Lower lobe of right lung (tissue), 2 donors: ENCODE measurements around the gene PPP2R5C. TPM values are rescaled to one million over a fixed set of nuclear protein-coding genes. Genes with fewer than 3 reads are reported as not detected.
A peak's percentile ranks its signal among the peaks of the same experiment; 100 is the strongest.

Experiments
- ATAC-seq, 2 donors: fragments of 200-7000 bp; cut with Tn5 transposase; one replicate each; pipeline ENCODE4 v1.9.1; 2020 to 2022; ENCODE audit warnings: mild to moderate bottlenecking in 2 of 2, moderate library complexity in 2 of 2
- DNase-seq: peaks from one replicate; pipeline ENCODE4 v3.0.0-alpha.2; 2020
- H3K27ac ChIP-seq: fragments of 200-600 bp; one replicate; pipeline ENCODE4 v1.8.0; 2022
- H3K27me3 ChIP-seq: fragments of 200-600 bp; one replicate; pipeline ENCODE4 v1.8.0; 2022; ENCODE audit warnings: low read depth
- H3K36me3 ChIP-seq: fragments of 200-600 bp; one replicate; pipeline ENCODE4 v1.8.0; 2022; ENCODE audit warnings: mild to moderate bottlenecking
- H3K4me1 ChIP-seq: fragments of 200-600 bp; one replicate; pipeline ENCODE4 v1.8.0; 2022
- H3K4me3 ChIP-seq: fragments of 200-600 bp; one replicate; pipeline ENCODE4 v1.8.0; 2022; ENCODE audit warnings: mild to moderate bottlenecking
- H3K9me3 ChIP-seq: fragments of 200-600 bp; one replicate; pipeline ENCODE4 v1.8.0; 2022
- intact Hi-C: fragments of 100-400 bp; cut with DNase I; formaldehyde crosslinking; loops from one replicate; pipeline ENCODE4 v1.11.0; 2022
- total RNA-seq: library from RNA; stranded (reverse); fragmentation: NEBNext Ultra II Directional; extraction: Animal tissue kit (Norgen Biotek cat#: 25700); gene quantifications from one replicate; pipeline ENCODE4 v1.2.1, GENCODE V29; 2021
- TF ChIP-seq, protein P1 (sequence below): fragments of 200-600 bp; IDR thresholded peaks from one replicate; pipeline ENCODE4 v1.8.0; 2022; ENCODE audit warnings: antibody characterized with exemption, mild to moderate bottlenecking
- donor health status: DM: no; HTN: yes; CAD: no; lungs with severe emphysema.

PPP2R5C gene
- total RNA-seq, 1 donor from 2014 or later: 160 TPM

DNA sequence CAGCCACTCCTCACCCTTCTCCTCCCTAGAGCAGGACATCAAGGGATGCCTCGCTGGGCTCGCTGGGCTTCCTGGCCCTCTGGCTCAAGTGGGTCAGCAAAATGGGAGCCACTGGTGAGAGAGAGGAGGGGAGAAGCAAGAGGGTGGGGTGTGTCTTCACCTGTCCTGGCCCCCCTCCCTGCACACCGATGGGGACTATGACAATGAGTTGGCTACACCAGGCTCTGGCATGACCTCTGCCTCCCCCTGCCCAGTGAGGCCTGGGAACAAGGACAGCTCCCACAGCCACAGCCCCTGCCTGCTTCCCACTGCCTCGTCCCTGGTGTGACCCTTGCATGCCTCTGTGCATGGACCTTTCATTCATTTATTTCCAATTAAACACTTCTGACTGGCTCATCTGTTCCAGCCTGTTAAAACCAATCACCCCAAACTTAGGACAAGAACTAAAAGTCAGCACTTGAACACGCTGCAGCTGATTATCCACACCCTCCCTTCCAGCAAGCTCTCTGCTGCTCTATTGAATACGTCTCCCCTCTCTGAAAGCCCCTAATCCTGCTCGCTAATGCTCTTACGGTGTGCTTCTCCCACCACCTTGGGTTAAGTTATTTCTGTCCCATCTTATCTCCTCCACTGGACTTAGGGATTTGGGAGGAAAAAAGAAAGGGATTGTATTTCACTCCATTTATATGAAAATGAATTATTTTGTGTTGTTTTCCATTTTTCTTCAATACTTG lies 5.8 kb upstream of the PPP2R5C start:
- no peak overlapping the region for H3K27ac ChIP-seq
- intact Hi-C loops: no loop called here
- no peak overlapping the region for H3K4me3 ChIP-seq
- no peaks in the 10 kb centered on the region for H3K27me3 ChIP-seq
- peaks cover 7% of the 10 kb centered on the region for H3K4me1 ChIP-seq
- TF ChIP-seq, protein P1, sequence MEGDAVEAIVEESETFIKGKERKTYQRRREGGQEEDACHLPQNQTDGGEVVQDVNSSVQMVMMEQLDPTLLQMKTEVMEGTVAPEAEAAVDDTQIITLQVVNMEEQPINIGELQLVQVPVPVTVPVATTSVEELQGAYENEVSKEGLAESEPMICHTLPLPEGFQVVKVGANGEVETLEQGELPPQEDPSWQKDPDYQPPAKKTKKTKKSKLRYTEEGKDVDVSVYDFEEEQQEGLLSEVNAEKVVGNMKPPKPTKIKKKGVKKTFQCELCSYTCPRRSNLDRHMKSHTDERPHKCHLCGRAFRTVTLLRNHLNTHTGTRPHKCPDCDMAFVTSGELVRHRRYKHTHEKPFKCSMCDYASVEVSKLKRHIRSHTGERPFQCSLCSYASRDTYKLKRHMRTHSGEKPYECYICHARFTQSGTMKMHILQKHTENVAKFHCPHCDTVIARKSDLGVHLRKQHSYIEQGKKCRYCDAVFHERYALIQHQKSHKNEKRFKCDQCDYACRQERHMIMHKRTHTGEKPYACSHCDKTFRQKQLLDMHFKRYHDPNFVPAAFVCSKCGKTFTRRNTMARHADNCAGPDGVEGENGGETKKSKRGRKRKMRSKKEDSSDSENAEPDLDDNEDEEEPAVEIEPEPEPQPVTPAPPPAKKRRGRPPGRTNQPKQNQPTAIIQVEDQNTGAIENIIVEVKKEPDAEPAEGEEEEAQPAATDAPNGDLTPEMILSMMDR: no peak
- no peaks in the 10 kb centered on the region for H3K9me3 ChIP-seq
- ATAC-seq (no peak), DNase-seq (no peak)
- H3K36me3 ChIP-seq: no peaks in the 10 kb centered on the region

DNA sequence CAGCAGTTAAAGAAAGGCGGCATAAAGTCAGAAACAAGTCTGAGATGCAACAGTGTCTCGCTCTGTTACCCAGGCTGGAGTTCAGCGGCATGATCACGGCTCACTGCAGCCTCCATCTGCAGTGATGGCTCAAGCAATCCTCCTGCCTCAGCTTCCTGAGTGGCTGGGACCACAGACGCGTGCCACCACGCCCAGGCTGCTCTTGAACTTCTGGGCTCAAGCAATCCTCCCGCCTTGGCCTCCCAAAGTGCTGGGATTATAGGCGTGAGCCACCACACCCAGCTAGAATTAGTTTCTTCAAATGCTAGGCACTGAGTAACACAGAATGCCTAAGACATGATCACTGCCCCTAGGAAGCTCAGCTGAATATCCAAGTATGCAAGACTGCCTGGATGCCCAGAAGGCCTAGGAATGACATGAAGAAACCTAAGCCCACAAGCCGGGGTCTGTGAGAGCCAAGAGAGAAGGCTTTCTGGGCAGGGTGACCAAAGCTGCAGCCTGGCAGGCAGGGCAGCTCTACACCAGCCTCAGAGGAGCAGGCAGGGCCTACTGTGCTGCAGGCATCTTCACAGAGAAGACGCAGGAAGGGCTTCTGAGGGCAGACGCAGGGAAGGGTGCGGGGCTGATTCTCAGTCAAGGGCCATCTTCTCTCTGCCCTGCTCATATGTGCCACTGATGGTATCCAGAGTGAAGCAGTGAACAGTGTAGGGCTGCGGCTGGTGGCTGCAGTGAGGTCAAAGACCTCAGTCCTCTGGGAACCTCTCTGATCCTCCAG lies 4.3 kb upstream of the PPP2R5C start:
- peaks cover 7% of the 10 kb centered on the region for H3K4me1 ChIP-seq
- H3K4me3 ChIP-seq: no peak overlapping the region
- DNase-seq (no peak), ATAC-seq (no peak)
- intact Hi-C loops: no loop called here
- no peaks in the 10 kb centered on the region for H3K9me3 ChIP-seq
- TF ChIP-seq, protein P1: no peak
- H3K36me3 ChIP-seq: no peaks in the 10 kb centered on the region
- H3K27me3 ChIP-seq: no peaks in the 10 kb centered on the region
- no peak overlapping the region for H3K27ac ChIP-seq

DNA sequence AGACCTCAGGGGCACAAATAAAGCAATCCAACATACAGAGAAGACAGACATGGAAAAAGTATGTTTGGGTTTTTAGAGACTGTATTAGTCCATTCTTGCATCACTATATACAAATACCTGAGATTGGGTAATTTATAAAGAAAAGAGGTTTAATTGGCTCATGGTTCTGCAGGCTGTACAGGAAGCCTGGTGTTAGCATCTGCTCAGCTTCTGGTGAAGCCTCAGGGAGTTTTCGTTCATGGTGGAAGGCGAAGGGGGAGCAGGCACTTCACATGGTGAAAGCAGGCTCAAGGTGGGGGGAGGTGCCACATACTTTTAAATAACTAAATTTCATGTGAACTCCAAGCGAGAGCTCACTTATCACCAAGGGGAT lies 3.7 kb upstream of the PPP2R5C start:
- intact Hi-C loops: no loop called here
- Histone ChIP-seq H3K27ac (no peak overlapping the region), H3K9me3 (no peaks in the 10 kb centered on the region), H3K27me3 (no peaks in the 10 kb centered on the region), H3K36me3 (no peaks in the 10 kb centered on the region), H3K4me1 (peaks cover 11% of the 10 kb centered on the region), H3K4me3 (no peak overlapping the region)
- TF ChIP-seq, protein P1: no peak
- DNase-seq: no peak
- no peak for ATAC-seq

DNA sequence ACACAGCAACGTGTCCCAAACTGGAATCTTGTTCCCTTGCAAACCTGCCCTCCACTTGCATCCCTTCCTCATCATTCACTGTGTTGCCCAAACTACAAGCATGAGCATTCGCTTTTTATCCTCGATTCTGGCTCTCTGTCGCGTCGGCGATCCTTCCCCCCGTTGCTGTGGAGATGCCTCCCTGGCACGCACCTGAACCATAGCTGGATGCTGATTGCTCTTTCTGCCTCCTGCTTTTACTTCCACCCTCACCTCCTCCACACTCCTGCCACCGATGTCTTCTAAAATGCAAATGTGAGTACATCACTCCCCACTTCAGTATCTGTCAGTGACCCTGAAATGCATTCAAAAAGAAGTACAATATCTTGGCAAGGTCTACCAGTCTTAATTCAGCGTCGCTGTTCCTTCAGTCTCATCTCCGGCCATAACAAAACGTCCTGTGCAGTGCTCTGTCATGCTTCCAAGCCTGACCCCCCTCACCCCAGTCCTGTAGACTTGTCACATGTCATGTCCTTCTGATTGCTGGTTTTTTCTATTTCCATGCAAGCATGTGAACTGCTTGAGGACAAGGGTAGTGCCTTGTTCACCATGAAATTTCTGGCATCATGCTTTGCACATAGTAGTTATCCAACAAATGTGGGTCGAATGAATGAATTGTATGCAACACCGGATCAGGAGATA lies 2.5 kb upstream of the PPP2R5C start:
- peaks cover 23% of the 10 kb centered on the region for H3K4me1 ChIP-seq
- H3K4me3 ChIP-seq: no peak overlapping the region
- TF ChIP-seq, protein P1: no peak
- no peak overlapping the region for H3K27ac ChIP-seq
- H3K9me3 ChIP-seq: no peaks in the 10 kb centered on the region
- DNase-seq (no peak), ATAC-seq (no peak)
- intact Hi-C loops: no loop called here
- H3K36me3 ChIP-seq: no peaks in the 10 kb centered on the region
- no peaks in the 10 kb centered on the region for H3K27me3 ChIP-seq

DNA sequence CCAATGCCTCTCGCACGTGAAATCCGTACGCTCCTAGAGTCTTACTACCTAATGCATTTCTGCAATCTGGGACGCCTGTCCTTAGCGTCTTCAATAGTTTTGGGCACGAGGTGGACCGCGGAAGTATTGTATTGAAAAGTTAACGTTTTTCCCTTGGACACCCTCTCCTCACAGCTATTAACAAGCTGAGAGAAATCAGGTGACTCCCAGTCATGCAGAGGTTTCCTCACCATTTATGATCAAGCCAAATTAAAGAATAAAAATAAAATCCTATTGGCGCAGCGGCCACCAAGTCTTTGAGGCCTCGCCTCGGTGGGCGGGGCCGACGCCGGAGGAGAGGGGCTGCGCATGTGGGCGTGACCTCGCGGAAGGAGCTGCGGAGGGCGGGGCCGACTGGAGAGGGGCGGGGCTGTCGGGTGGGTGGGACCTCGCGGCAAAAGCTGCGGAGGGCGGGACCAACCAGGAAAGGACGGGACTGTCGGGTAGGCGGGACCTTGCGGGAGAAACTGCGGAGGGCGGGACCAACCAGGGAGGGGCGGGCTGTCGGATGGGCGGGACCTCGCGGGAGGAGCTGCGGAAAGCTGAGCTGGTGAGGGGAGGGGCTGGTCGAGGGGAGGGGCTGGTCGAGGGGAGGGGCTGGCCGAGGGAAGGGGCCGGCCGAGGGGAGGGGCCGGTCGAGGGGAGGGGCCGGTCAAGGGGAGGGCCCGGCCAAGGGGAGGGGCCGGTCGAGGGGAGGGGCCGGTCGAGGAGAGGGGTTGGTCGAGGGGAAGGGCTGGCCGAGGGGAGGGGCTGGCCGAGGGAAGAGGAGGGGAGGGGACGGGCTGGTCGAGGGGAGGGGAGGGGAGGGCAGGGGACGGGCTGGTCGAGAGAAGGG lies 1.1 kb upstream of the PPP2R5C start:
- H3K27ac ChIP-seq: peak overlapping the region; percentile 72

More for the DNA sequence above, 1.1 kb upstream of the PPP2R5C start:
- DNase-seq (peak; percentile 98), ATAC-seq (peak; percentile 91 to 93)
- intact Hi-C loops: no loop called here
- TF ChIP-seq, protein P1: no peak
- Histone ChIP-seq H3K9me3 (no peaks in the 10 kb centered on the region), H3K27me3 (no peaks in the 10 kb centered on the region), H3K36me3 (no peaks in the 10 kb centered on the region), H3K4me3 (peak overlapping the region; percentile 98), H3K4me1 (peaks cover 34% of the 10 kb centered on the region)
